Measurements from ENCODE around the gene SPRR2A. TPM values are rescaled to one million over a fixed set of nuclear protein-coding genes. Genes with fewer than 3 reads are reported as not detected.

SPRR2A gene
- not detected in 2 replicates for total RNA-seq

DNA sequence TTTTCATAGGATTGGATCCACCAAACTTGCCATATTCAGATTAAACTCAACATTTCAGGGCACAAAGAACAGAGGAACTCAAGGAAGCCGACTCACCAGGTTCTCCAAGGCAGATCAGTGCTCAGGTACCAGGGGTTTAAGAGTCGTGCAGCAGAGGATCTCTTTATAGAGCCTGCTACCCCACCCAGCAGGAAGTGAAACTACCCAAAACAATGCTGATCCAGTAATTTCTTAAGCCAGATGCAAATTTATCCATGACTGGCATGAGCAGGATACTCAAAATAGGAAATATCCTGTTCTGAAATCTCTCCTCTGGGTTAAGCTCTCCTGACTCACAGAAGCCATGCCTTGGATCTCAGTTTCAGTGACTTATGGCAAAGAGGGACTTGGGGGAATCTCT, at the start of gene SPRR2A:
TSS of gene SPRR2A (minus strand) at position 138 of the 400 bp plus-strand sequence. CDS start 777 bp downstream, outside the sequence.

GRCh38 chr1:153094426-153094825, 37.1 kb upstream of the SPRR2A start, which contains the start of gene SPRR2E:
Gene SPRR2E, minus strand, starts transcription at chr1:153094526. Its CDS starts 775 bp downstream, at chr1:153093751.

DNA sequence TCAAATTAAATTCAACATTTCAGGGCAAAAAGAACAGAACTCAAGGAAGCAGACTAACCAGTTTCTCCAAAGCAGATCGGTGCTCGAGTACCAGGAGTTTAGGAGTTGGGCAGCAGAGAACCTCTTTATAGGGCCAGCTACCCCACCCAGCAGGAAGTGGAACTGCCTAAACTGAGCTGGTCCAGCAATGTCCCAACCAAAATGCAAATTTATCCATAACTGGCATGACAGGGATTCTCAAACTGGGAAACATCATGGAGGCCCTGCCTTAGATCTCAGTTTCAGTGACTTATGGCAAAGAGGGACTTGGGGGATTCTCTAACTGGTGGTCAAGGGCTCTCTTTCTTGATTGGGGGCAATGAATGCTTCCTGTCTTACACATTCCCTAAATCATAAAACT, 14.2 kb upstream of the SPRR2A start, which contains the start of gene SPRR2B:
TSS of gene SPRR2B (minus strand) at position 101 of the 400 bp plus-strand sequence. CDS start 772 bp downstream, outside the sequence.

DNA sequence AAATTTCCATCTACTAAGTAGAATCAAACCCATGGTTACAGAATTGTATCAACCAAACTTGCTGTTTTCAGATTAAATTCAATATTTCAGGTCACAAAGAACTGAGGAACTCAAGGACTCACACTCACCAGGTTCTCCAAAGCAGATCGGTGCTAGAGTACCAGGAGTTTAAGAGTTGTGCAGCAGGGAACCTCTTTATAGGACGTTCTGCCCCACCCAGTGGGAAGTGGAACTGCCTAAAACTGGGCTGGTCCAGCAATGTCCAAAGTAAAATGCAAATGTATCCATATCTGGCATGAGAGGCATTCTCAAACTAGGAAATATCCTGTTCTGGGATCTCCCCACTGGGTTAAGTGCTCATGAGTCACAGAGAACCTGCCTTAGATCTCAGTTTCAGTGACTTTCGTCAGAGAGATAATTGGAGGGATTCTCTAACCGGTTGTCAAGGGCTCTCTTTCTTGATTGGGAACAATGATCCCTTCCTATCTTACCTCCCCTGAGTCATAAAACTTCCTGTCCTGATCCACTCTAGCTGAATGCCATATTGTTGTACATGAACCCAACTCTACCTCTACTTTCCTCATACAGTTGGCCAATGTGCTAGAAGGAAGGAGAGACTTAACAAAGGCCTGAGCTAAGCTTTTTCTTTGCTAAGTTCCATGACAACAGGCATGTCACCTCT, 16.2 kb downstream of the SPRR2A start, which contains the start of gene SPRR2D:
TSS of gene SPRR2D (minus strand) at position 171 of the 682 bp plus-strand sequence. CDS start 774 bp downstream, outside the sequence.

DNA sequence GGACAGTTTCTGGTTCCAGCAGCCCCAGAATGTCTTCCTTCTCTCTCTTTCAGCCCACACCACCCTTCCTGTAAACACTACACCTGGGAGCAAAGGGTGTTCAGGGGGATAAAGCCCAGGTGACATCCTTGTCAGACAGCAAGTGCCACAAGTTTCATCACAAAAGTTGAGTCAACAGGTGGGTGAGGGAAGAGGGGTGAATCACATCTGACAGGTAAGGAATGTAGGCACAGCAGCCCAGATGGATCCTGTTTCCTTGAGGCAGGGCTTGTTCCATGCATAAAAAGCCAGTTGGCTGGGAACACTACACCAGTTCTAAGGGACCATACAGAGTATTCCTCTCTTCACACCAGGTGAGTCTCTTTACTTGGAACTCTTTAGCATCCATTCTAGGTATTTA, 26.4 kb downstream of the SPRR2A start, which contains the start of gene SPRR1B:
TSS of gene SPRR1B (plus strand) at position 309 of the 400 bp plus-strand sequence. CDS start 1,143 bp downstream, outside the sequence.

Small RNA genes lying within 50 kb of the gene (small RNA-seq; reads per million reads assigned to genes)
- gene AL356867.1 (not detected), gene RF00322 (not detected)

Other genes with a start within 250 kb of the SPRR2A start
- not detected in 2 replicates for gene LCE1B, start 245.5 kb downstream of the SPRR2A start, total RNA-seq
- gene LCE1A, start 230.0 kb downstream of the SPRR2A start, total RNA-seq: not detected in 2 replicates
- not detected in 2 replicates for gene LCE6A, start 214.7 kb downstream of the SPRR2A start, total RNA-seq
- gene LCE7A, start 197.5 kb downstream of the SPRR2A start, total RNA-seq: not detected in 2 replicates
- gene SMCP, start 179.2 kb downstream of the SPRR2A start, total RNA-seq: not detected in 2 replicates
- 0.11 TPM in 1 of 2 replicates, not detected in the other for gene IVL, start 149.0 kb downstream of the SPRR2A start, total RNA-seq
- not detected in 2 replicates for gene SPRR5, start 110.3 kb downstream of the SPRR2A start, total RNA-seq
- gene SPRR4, start 86.9 kb downstream of the SPRR2A start, total RNA-seq: not detected in 2 replicates
- not detected in 2 replicates for gene SPRR1A, start 73.4 kb downstream of the SPRR2A start, total RNA-seq
- gene SPRR3, start 55.8 kb downstream of the SPRR2A start, total RNA-seq: not detected in 2 replicates
- not detected in 2 replicates for gene SPRR1B, start 26.3 kb downstream of the SPRR2A start, total RNA-seq
- gene SPRR2D, start 16.4 kb downstream of the SPRR2A start, total RNA-seq: not detected in 2 replicates
- gene SPRR2B, start 14.1 kb upstream of the SPRR2A start, total RNA-seq: not detected in 2 replicates
- not detected in 2 replicates for gene SPRR2E, start 37.0 kb upstream of the SPRR2A start, total RNA-seq
- not detected in 2 replicates for gene SPRR2F, start 56.0 kb upstream of the SPRR2A start, total RNA-seq
- gene SPRR2G, start 93.4 kb upstream of the SPRR2A start, total RNA-seq: not detected in 2 replicates
- gene LELP1, start 145.9 kb upstream of the SPRR2A start, total RNA-seq: not detected in 2 replicates
- gene PRR9, start 160.1 kb upstream of the SPRR2A start, total RNA-seq: not detected in 2 replicates
- gene LORICRIN, start 202.2 kb upstream of the SPRR2A start, total RNA-seq: not detected in 2 replicates

All from articular chondrocyte of knee joint (primary cell).